Smooth muscle cell (in vitro differentiated cells): Measurements from ENCODE around the gene DOK6. TPM values are rescaled to one million over a fixed set of nuclear protein-coding genes. Genes with fewer than 3 reads are reported as not detected.

Source experiments
- DNase-seq: peaks from one replicate; lab custom pipeline; 2025; ENCODE audit not compliant: unreplicated experiment; lab: John Stamatoyannopoulos, UW
- H2AFZ ChIP-seq: fragments of 200-600 bp; sonication (generic); 2 replicates; pipeline ENCODE4 v1.6.0; 2016; ENCODE audit warnings: antibody characterized with exemption, low read depth, mild to moderate bottlenecking
- H3F3A ChIP-seq: fragments of 200-600 bp; sonication (generic); 2 replicates; pipeline ENCODE4 v1.6.0; 2017; ENCODE audit warnings: antibody characterized with exemption, low read depth
- H3K27ac ChIP-seq: fragments of 200-600 bp; sonication (generic); 2 replicates; pipeline ENCODE4 v1.5.1; 2016; ENCODE audit warnings: low read depth, mild to moderate bottlenecking
- H3K27me3 ChIP-seq: fragments of 200-600 bp; sonication (generic); 2 replicates; pipeline ENCODE4 v1.6.1; 2016; ENCODE audit warnings: low read depth, mild to moderate bottlenecking
- H3K36me3 ChIP-seq: fragments of 200-600 bp; sonication (generic); 2 replicates; pipeline ENCODE4 v1.5.1; 2016; ENCODE audit warnings: low read depth
- H3K4me1 ChIP-seq: fragments of 200-600 bp; sonication (generic); 2 replicates; pipeline ENCODE4 v1.5.1; 2016; ENCODE audit warnings: low read depth
- H3K4me2 ChIP-seq: fragments of 200-600 bp; sonication (generic); 2 replicates; pipeline ENCODE4 v1.6.0; 2016; ENCODE audit warnings: mild to moderate bottlenecking
- H3K4me3 ChIP-seq: fragments of 200-600 bp; sonication (generic); 2 replicates; pipeline ENCODE4 v1.5.1; 2016; ENCODE audit warnings: mild to moderate bottlenecking
- H3K79me2 ChIP-seq: fragments of 200-600 bp; sonication (generic); 2 replicates; pipeline ENCODE4 v1.6.0; 2016; ENCODE audit warnings: low read depth, mild to moderate bottlenecking
- H3K9ac ChIP-seq: fragments of 200-600 bp; sonication (generic); 2 replicates; pipeline ENCODE4 v1.6.0; 2016; ENCODE audit warnings: low read depth
- H3K9me3 ChIP-seq: fragments of 200-600 bp; sonication (generic); replicated peaks from 2 replicates; pipeline ENCODE4 v1.5.1; 2016; ENCODE audit warnings: low read depth
- H4K20me1 ChIP-seq: fragments of 200-600 bp; sonication (generic); 2 replicates; pipeline ENCODE4 v1.6.0; 2016; ENCODE audit warnings: low read depth
- CTCF ChIP-seq: fragments of 200-600 bp; sonication (generic); IDR thresholded peaks from 2 replicates; pipeline ENCODE4 v1.5.1; 2017; ENCODE audit warnings: borderline replicate concordance, mild to moderate bottlenecking, antibody characterized with exemption; ENCODE audit not compliant: insufficient read depth, poor library complexity, severe bottlenecking
- WGBS: methylation state at CpG from one replicate; pipeline ENCODE4 v1.1.7; 2016; ENCODE audit warnings: low lambda C conversion rate; 5-methylcytosine and 5-hydroxymethylcytosine counted together
- polyA plus RNA-seq: library from polyadenylated mRNA; unstranded; fragments of >200 nt; fragmentation: Nextera tagmentation; extraction: Ambion mirVana; gene quantifications from 2 replicates; pipeline ENCODE4 v1.2.1, GENCODE V29; 2016
- total RNA-seq: library from RNA; depleted of rRNA; stranded (reverse); fragments of >200 nt; gene quantifications from 2 replicates; pipeline ENCODE4 v1.2.3, GENCODE V29; 2014

The DOK6 gene
- total and polyA plus RNA-seq, 2 experiments from 2014 or later = 7.2 to 21.4 TPM

GRCh38 chr18:69447886-69448285 is 47.2 kb downstream of the DOK6 start:
- Histone ChIP-seq H3K9me3 (no peaks in the 10 kb centered on the region), H3K4me1 (no peaks in the 10 kb centered on the region)

GRCh38 chr18:69455125-69455524 is 54.4 kb downstream of the DOK6 start:
- no peak overlapping the region for H3K27ac ChIP-seq
- H2AFZ ChIP-seq = no peak overlapping the region
- no peak for TF ChIP-seq CTCF
- no peak overlapping the region for H3K9ac ChIP-seq
- H3K9me3 ChIP-seq = no peaks in the 10 kb centered on the region
- H4K20me1 ChIP-seq = no peaks in the 10 kb centered on the region
- WGBS = 83% methylated on average over 1 of the region's 1 CpG
- no peaks in the 10 kb centered on the region for H3F3A ChIP-seq
- no peak overlapping the region for H3K4me3 ChIP-seq
- no peak overlapping the region for H3K4me2 ChIP-seq
- no peaks in the 10 kb centered on the region for H3K4me1 ChIP-seq
- no peaks in the 10 kb centered on the region for H3K79me2 ChIP-seq
- DNase-seq = no peak
- no peaks in the 10 kb centered on the region for H3K27me3 ChIP-seq
- no peaks in the 10 kb centered on the region for H3K36me3 ChIP-seq

More at GRCh38 chr18:69447886-69448285, 47.2 kb downstream of the DOK6 start:
- H3K4me2 ChIP-seq = no peak overlapping the region
- H3K36me3 ChIP-seq = no peaks in the 10 kb centered on the region
- no peak overlapping the region for H3K27ac ChIP-seq
- H3K4me3 ChIP-seq = no peak overlapping the region
- no peak for TF ChIP-seq CTCF
- H2AFZ ChIP-seq = no peak overlapping the region
- WGBS = 70% methylated on average over 1 of the region's 1 CpG
- no peak overlapping the region for H3K9ac ChIP-seq
- DNase-seq = no peak
- H3F3A ChIP-seq = no peaks in the 10 kb centered on the region
- H3K79me2 ChIP-seq = no peaks in the 10 kb centered on the region
- no peaks in the 10 kb centered on the region for H4K20me1 ChIP-seq
- no peaks in the 10 kb centered on the region for H3K27me3 ChIP-seq

- no peaks in the 10 kb centered on the region for H3K27me3 ChIP-seq
- WGBS = 84% methylated on average over 27 of the region's 27 CpGs
- H3K4me1 ChIP-seq = no peaks in the 10 kb centered on the region
- no peaks in the 10 kb centered on the region for H3K79me2 ChIP-seq
- H2AFZ ChIP-seq = no peak overlapping the region
- no peaks in the 10 kb centered on the region for H3K9me3 ChIP-seq
- no peaks in the 10 kb centered on the region for H4K20me1 ChIP-seq
- no peaks in the 10 kb centered on the region for H3F3A ChIP-seq
- no peak for DNase-seq
- peak; percentile 34 for TF ChIP-seq CTCF
- no peak overlapping the region for H3K4me3 ChIP-seq
- H3K27ac ChIP-seq = no peak overlapping the region
- H3K9ac ChIP-seq = no peak overlapping the region
- H3K36me3 ChIP-seq = no peaks in the 10 kb centered on the region
- no peak overlapping the region for H3K4me2 ChIP-seq
Measured at GRCh38 chr18:69469444-69469919, 68.8 kb downstream of the DOK6 start.

- Histone ChIP-seq H3K36me3 (no peaks in the 10 kb centered on the region), H3F3A (no peaks in the 10 kb centered on the region), H3K4me1 (no peaks in the 10 kb centered on the region), H2AFZ (no peak overlapping the region), H3K9ac (no peak overlapping the region), H3K4me3 (no peak overlapping the region), H3K27me3 (no peaks in the 10 kb centered on the region), H3K27ac (no peak overlapping the region), H3K4me2 (no peak overlapping the region), H4K20me1 (no peaks in the 10 kb centered on the region), H3K79me2 (no peaks in the 10 kb centered on the region), H3K9me3 (no peaks in the 10 kb centered on the region)
- TF ChIP-seq CTCF = no peak
- DNase-seq = no peak
- 77% methylated on average over 5 of the region's 5 CpGs for WGBS
Measured at GRCh38 chr18:69480460-69480859, 79.8 kb downstream of the DOK6 start.
